GM06990 (cell line): ENCODE data around the gene JARID2.

Experiments used
- DNase-seq: peaks from one replicate; pipeline ENCODE4 v3.0.0-alpha.2; 2011; ENCODE audit not compliant: insufficient read length; ENCODE audit errors: extremely low read depth
- H3K27me3 ChIP-seq: replicated peaks from 2 replicates; pipeline ENCODE4 v1.6.0; 2011; ENCODE audit warnings: low read length; ENCODE audit not compliant: control insufficient read depth, insufficient read depth
- H3K36me3 ChIP-seq: 2 replicates; pipeline ENCODE4 v1.5.1; 2011; ENCODE audit warnings: low read length; ENCODE audit not compliant: control insufficient read depth, insufficient read depth
- H3K4me3 ChIP-seq: replicated peaks from 2 replicates; pipeline ENCODE4 v1.5.1; 2011; ENCODE audit warnings: low read depth, mild to moderate bottlenecking, control low read depth, low read length
- TF ChIP-seq, protein P1 (sequence below): IDR thresholded peaks from 2 replicates; pipeline ENCODE4 v1.5.1; 2011; ENCODE audit warnings: low read length, control low read depth, mild to moderate bottlenecking, inconsistent platforms; ENCODE audit not compliant: insufficient read depth, poor library complexity, severe bottlenecking

Gene JARID2

DNA sequence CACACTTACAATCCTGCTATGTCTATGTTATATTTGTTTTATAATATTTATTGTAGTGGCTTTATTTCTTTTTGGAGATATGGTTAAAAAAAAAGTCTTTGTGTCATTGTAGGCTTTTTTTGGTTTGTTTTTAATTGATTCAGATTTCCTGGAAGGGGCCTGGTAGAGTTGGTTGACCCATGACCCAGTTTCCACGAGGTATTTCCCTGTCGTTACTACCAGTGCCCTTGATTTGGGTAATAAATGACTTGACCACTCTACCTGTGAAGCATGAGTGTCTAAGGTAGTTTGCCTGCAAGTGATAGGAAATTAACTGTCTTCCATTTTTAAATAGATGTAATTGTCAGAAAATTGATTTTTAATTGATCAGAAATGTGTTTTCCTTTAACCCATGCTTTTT lies 121.0 kb downstream of the JARID2 start:
- TF ChIP-seq, protein P1, sequence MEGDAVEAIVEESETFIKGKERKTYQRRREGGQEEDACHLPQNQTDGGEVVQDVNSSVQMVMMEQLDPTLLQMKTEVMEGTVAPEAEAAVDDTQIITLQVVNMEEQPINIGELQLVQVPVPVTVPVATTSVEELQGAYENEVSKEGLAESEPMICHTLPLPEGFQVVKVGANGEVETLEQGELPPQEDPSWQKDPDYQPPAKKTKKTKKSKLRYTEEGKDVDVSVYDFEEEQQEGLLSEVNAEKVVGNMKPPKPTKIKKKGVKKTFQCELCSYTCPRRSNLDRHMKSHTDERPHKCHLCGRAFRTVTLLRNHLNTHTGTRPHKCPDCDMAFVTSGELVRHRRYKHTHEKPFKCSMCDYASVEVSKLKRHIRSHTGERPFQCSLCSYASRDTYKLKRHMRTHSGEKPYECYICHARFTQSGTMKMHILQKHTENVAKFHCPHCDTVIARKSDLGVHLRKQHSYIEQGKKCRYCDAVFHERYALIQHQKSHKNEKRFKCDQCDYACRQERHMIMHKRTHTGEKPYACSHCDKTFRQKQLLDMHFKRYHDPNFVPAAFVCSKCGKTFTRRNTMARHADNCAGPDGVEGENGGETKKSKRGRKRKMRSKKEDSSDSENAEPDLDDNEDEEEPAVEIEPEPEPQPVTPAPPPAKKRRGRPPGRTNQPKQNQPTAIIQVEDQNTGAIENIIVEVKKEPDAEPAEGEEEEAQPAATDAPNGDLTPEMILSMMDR: no peak
- Histone ChIP-seq H3K36me3 (no peaks in the 10 kb centered on the region), H3K4me3 (no peak overlapping the region), H3K27me3 (no peaks in the 10 kb centered on the region)
- DNase-seq: no peak

DNA sequence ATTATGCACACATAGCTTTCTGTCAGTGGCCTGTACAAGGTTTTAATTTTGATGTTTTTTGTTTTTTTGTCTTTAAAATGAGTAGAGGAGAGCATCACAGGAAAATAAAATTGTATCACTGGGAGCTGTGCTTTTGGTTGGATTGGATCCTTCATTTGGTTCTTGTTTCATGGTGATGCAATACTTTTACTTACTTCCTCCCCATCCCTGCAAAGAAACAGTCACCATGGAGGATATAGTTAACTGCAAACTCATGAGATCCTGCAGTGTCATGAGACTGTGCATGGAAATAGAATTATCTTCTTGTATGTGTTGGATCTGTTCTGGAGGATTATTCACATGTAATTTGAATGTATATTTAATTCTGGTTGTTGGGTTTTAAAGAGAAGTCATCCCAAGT lies 122.3 kb downstream of the JARID2 start:
- H3K36me3 ChIP-seq: no peaks in the 10 kb centered on the region
- no peak for DNase-seq
- TF ChIP-seq, protein P1: no peak

DNA sequence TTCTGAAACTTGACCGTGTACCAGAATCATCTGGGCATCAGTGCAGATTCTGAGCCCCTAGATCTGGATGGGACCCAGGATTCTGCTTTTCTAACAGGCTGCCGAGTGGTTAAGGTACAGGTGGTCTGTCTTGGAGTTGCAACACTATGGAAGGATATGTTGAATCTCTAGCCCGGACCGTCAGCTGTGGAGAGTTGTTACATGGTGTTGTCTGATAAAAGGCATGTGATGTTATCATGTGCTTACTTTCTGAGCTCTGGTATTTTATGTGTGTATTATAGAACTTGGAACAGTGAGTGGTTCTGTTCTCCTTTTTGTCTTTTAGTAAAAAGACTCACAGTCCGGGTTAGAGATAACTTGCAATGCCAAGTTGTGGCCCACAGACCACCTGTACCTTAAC lies 123.0 kb downstream of the JARID2 start:
- TF ChIP-seq, protein P1: no peak
- Histone ChIP-seq H3K27me3 (no peaks in the 10 kb centered on the region), H3K36me3 (no peaks in the 10 kb centered on the region), H3K4me3 (no peak overlapping the region)
- DNase-seq: no peak

More for the DNA sequence above, 122.3 kb downstream of the JARID2 start:
- no peaks in the 10 kb centered on the region for H3K27me3 ChIP-seq
- no peak overlapping the region for H3K4me3 ChIP-seq

DNA sequence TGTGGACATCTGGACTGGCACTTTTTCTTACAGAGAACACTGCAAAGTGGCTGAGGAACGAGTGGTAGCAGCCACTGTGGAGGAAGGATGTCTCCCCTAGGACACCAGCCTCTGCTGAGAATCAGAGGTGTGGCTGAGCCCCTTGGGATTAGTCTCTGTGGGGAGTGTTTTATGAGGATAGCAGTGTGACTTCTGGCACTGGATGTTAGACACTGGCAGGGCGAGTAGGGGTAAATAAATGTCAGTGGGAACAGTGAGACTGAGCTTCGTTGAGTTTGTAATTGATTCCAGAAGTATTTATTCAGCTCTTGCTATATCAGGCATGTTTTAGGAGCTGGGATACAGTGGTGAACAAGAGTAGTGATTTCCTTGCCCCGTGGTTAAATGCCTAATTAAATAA lies 124.0 kb downstream of the JARID2 start:
- Histone ChIP-seq H3K4me3 (no peak overlapping the region), H3K36me3 (no peaks in the 10 kb centered on the region), H3K27me3 (no peaks in the 10 kb centered on the region)
- no peak for DNase-seq
- TF ChIP-seq, protein P1: no peak

DNA sequence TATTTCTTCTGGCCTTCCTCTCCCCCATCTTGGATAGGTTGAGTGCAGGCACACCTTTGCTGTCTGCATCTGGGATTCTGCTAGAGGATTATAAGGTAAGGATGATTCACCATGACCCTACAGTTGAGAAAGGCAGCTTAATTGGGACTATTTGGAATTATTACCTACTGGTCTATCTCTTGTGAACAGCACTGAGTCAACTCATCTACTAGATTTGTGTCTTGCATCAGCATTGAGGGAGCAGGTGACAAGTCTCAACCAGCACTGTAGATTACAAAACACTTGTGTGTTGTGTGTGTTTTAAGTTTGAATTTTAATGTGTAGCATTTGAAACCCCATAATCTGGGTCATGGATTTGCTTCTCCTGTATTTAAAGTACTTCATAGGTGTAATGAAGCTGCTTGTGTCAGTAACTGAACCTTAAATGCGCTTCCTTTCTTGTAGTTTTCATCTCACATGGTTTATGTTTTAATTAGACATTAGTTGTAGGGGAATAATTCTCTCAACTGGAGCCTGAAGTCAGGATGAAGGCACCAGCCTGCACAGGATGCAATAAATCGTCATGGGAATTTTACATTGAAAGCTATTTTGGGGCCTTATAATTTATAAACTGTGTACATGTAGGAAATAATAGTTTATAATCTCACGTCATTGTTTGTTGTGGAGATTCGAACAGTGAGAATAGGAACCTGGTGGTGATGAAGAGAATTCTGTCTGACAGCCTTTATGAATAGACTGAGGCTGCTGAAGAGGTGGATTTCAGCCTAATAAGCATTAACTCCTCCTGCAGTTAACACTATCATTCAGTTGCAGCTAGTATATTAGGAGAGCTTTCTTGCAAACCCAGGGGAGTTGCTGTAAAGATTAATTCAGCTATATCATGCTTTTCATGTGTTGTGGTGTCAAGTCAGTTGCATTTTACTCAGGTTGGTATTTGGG lies 125.1 kb downstream of the JARID2 start:
- no peak overlapping the region for H3K4me3 ChIP-seq
- TF ChIP-seq, protein P1: no peak
- no peak for DNase-seq
- H3K36me3 ChIP-seq: 0 out of 2 replicates have a peak, but pooled peaks cover 2% of the 10 kb centered on the region
- H3K27me3 ChIP-seq: no peaks in the 10 kb centered on the region
